Spinal cord (tissue), 10 donors: ENCODE data around the gene KCNMB3. TPM values are rescaled to one million over a fixed set of nuclear protein-coding genes. Genes with fewer than 3 reads are reported as not detected.
"Not testable (repeated sequence)": the region's sequence is repeated elsewhere in the genome, so short reads cannot be mapped to it uniquely, and the experiment has no call there.

Experiments
- DNase-seq, 6 donors: peaks; one replicate each; pipeline versions ENCODE4 v3.0.0 to v3.0.0-alpha.2; 2013 to 2015; ENCODE audit warnings: low spot score in 6 of 6, low read depth in 4 of 6
- H3K27ac ChIP-seq: one replicate; pipeline ENCODE4 v1.5.1; 2013; ENCODE audit warnings: low read depth, low read length, control low read depth
- H3K27me3 ChIP-seq: one replicate; pipeline ENCODE4 v1.6.1; 2013; ENCODE audit warnings: low read length; ENCODE audit not compliant: control insufficient read depth, insufficient read depth
- H3K36me3 ChIP-seq: one replicate; pipeline ENCODE4 v1.6.1; 2013; ENCODE audit warnings: low read length; ENCODE audit not compliant: control insufficient read depth, insufficient read depth
- H3K4me1 ChIP-seq: one replicate; pipeline ENCODE4 v1.6.1; 2013; ENCODE audit warnings: low read length; ENCODE audit not compliant: control insufficient read depth, insufficient read depth
- H3K4me3 ChIP-seq: one replicate; pipeline ENCODE4 v1.5.1; 2013; ENCODE audit warnings: low read depth, low read length, control low read depth
- H3K9me3 ChIP-seq: one replicate; pipeline ENCODE4 v1.6.1; 2013; ENCODE audit warnings: low read length; ENCODE audit not compliant: control insufficient read depth, insufficient read depth
- WGBS: methylation state at CpG from one replicate; pipeline ENCODE4 v1.1.5; 2013; ENCODE audit warnings: missing lambda C conversion rate; ENCODE audit not compliant: insufficient coverage; 5-methylcytosine and 5-hydroxymethylcytosine counted together
- polyA plus RNA-seq, 2 donors: library from polyadenylated mRNA; unstranded; fragments of 120-200 nt; gene quantifications; one replicate each; pipeline ENCODE4 v1.2.1, GENCODE V29; 2013; ENCODE audit not compliant: insufficient read length in 2 of 2
- total RNA-seq, 2 donors: library from RNA; depleted of rRNA in 1 of 2; stranded (reverse); fragments of 120-200 nt in 1 of 2; fragments of >200 nt in 1 of 2; gene quantifications; one replicate each; pipeline versions ENCODE4 v1.2.3 to v1.2.4, GENCODE V29; 2013 to 2014
- donor health status: healthy.

Gene KCNMB3
- total and polyA plus RNA-seq, 4 donors = 3.2 to 6.3 (median 4.4) TPM

DNA sequence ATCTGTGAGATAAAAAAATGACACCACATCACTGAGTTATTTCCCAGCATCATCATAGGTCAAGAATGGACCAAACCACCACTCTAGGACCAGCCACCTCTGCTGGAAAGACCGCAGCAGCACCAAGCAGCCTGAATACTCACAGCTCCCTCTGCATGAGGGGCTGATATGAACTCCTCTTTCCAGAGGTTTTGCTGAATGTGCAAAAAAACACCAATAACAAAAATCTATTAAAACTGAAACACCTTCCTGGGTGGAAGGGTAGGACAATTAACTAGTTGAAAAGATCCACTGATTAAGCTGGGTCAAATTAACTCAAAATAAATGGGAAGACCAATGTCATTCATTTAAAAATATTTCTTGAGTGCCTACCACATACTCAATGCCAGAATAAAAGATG lies 28.9 kb upstream of the KCNMB3 start:
- no peaks in the 10 kb centered on the region for H3K27me3 ChIP-seq
- 100% methylated on average over 1 of the region's 1 CpG for WGBS

GRCh38 chr3:179278932-179279693 lies 28.2 kb upstream of the KCNMB3 start:
- Histone ChIP-seq H3K27me3 (no peaks in the 10 kb centered on the region), H3K4me1 (no peaks in the 10 kb centered on the region), H3K36me3 (no peaks in the 10 kb centered on the region), H3K9me3 (no peaks in the 10 kb centered on the region), H3K4me3 (no peak overlapping the region), H3K27ac (no peak overlapping the region)
- WGBS = no CpG with 5 or more reads among the region's 4 CpGs
- no peak for DNase-seq

More for the DNA sequence above, 28.9 kb upstream of the KCNMB3 start:
- H3K4me3 ChIP-seq = no peak overlapping the region
- DNase-seq = no peak
- no peak overlapping the region for H3K27ac ChIP-seq
- H3K4me1 ChIP-seq = no peaks in the 10 kb centered on the region
- no peaks in the 10 kb centered on the region for H3K36me3 ChIP-seq
- H3K9me3 ChIP-seq = no peaks in the 10 kb centered on the region

DNA sequence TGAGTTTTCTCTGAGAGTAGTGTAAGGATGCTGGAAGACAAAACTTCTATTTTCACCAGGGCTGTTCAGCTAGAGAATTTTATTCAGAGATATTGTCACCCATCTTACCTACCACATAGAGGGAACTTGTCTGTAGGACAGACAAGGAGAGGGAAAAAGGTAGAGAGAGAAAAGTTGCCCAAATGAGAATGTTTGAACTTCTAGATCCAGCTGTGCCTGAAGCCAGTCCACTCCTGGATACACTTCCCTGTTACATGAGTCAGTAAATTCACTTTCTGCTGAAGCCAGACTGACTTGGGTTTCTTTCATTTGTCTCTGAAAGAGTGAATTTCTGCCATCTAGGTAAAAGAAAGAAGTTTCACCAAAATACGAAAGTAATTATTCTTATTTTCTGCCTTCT lies 27.2 kb upstream of the KCNMB3 start:
- WGBS = no CpG with 5 or more reads among the region's 1 CpG
- no peaks in the 10 kb centered on the region for H3K9me3 ChIP-seq
- no peaks in the 10 kb centered on the region for H3K27me3 ChIP-seq
- H3K4me1 ChIP-seq = no peaks in the 10 kb centered on the region
- no peak overlapping the region for H3K27ac ChIP-seq
- H3K4me3 ChIP-seq = no peak overlapping the region
- no peaks in the 10 kb centered on the region for H3K36me3 ChIP-seq
- no peak for DNase-seq

DNA sequence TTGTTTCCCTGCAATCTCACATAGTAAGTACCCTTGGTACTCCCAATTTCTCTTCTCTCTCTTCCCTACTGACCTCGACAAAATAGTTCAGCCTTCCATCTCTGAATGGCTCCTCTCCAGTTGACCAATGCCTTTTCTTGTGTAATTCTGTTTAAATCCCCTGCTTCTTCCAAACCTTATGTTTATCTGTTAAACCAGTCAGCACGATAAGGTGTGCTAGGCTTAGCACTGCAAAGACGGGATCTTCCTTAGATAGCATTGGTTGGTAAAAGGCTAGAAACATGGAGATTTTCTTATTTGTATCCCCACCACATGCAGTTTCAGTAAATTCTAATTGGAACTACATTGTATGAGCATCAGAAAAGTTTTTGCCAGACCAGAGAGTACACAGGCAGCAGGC lies 25.8 kb upstream of the KCNMB3 start:
- DNase-seq = no peak
- Histone ChIP-seq H3K4me3 (no peak overlapping the region), H3K9me3 (no peaks in the 10 kb centered on the region), H3K4me1 (no peaks in the 10 kb centered on the region), H3K27me3 (no peaks in the 10 kb centered on the region), H3K36me3 (no peaks in the 10 kb centered on the region), H3K27ac (no peak overlapping the region)
- WGBS = 100% methylated on average over 1 of the region's 3 CpGs

DNA sequence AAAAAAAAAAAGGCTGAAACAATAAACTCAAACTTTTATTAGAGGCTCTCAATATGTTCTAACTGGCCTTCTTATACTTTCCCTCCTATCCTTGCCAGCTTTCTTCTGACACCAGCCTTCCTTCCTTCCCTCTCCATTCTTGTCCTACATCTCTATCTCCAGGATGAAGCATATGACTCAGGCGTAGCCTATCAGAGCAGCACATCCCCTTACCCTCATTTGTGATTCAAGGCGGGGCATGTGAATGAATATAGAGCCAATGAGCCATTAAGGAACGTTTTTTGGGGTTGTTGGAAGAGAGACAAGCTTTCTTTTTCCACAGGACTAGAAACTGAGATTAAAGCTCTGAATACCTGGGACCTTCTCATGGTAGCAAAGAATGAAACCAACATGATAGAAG lies 25.1 kb upstream of the KCNMB3 start:
- H3K27me3 ChIP-seq = no peaks in the 10 kb centered on the region
- no peaks in the 10 kb centered on the region for H3K4me1 ChIP-seq
- no CpG with 5 or more reads among the region's 3 CpGs for WGBS
- no peak overlapping the region for H3K4me3 ChIP-seq
- no peak overlapping the region for H3K27ac ChIP-seq
- DNase-seq = no peak
- H3K9me3 ChIP-seq = no peaks in the 10 kb centered on the region
- H3K36me3 ChIP-seq = no peaks in the 10 kb centered on the region

DNA sequence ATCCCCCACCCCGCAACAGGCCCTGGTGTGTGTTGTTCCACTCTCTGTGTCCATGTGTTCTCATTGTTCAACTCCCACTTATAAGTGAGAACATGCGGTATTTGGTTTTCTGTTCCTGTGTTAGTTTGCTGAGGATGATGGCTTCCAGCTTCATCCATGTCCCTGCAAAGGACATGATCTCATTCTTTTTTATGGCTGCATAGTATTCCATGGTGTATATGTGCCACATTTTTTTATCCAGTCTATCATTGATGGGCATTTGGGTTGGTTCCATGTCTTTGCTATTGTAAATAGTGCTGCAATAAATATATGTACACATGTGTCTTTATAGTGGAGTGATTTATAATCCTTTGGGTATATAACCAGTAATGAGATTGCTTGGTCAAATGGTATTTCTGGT lies 23.5 kb upstream of the KCNMB3 start:
- not testable (repeated sequence) for H3K9me3 ChIP-seq, H3K27me3 ChIP-seq, H3K4me3 ChIP-seq, H3K4me1 ChIP-seq, DNase-seq, H3K36me3 ChIP-seq, H3K27ac ChIP-seq
- WGBS = no CpG with 5 or more reads among the region's 2 CpGs

DNA sequence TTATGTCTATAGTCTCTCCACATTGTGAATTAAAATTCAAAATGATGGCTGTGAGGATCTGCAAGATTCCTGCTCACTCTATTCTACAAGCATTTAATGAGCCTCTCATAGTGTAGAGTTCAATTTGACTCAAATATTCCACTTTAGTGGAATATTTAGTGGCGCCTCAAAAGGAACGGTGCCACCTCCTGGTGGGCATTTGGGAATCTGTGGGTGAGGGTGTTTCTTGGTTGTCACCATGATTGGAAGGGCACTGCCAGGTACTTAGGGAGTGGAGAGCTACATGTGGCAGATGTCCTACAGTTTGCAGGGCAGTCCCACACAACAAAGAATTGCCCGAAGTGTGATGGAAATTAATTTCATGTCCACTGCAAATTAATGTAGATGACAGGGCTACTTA lies 21.5 kb upstream of the KCNMB3 start:
- H3K4me3 ChIP-seq = no peak overlapping the region
- no peak for DNase-seq
- no peak overlapping the region for H3K27ac ChIP-seq
- 100% methylated on average over 2 of the region's 3 CpGs for WGBS
- no peaks in the 10 kb centered on the region for H3K27me3 ChIP-seq
- H3K36me3 ChIP-seq = no peaks in the 10 kb centered on the region
- H3K9me3 ChIP-seq = no peaks in the 10 kb centered on the region
- no peaks in the 10 kb centered on the region for H3K4me1 ChIP-seq

DNA sequence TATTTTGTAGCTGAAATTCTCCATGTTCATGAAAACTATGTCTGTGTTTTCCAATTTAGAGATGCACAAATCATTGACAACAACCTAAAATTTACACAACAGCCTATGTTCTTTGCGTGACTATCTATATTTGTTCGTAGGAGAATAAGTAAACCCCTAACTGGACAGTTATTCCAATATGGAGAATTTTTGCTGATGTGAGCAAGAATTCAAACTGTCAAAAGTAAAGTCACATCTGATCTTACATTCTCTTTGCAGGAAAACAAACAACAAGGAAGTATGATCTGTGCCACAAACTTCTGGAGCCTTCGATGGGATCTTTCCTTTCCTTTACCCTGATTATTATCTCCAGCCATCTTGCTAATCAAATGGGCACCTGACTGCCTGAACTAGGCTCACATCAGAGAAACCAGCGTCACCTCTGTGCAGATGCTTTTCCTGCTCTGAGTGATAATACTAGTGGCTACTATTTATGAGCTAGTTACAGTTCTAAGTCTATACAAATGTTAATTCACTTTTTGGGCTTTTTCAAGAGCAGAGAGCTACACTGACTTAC lies 18.3 kb upstream of the KCNMB3 start:
- Histone ChIP-seq H3K9me3 (no peaks in the 10 kb centered on the region), H3K27me3 (no peaks in the 10 kb centered on the region), H3K4me1 (no peaks in the 10 kb centered on the region), H3K4me3 (no peak overlapping the region), H3K27ac (no peak overlapping the region), H3K36me3 (no peaks in the 10 kb centered on the region)
- WGBS = no CpG with 5 or more reads among the region's 4 CpGs
- DNase-seq = no peak

DNA sequence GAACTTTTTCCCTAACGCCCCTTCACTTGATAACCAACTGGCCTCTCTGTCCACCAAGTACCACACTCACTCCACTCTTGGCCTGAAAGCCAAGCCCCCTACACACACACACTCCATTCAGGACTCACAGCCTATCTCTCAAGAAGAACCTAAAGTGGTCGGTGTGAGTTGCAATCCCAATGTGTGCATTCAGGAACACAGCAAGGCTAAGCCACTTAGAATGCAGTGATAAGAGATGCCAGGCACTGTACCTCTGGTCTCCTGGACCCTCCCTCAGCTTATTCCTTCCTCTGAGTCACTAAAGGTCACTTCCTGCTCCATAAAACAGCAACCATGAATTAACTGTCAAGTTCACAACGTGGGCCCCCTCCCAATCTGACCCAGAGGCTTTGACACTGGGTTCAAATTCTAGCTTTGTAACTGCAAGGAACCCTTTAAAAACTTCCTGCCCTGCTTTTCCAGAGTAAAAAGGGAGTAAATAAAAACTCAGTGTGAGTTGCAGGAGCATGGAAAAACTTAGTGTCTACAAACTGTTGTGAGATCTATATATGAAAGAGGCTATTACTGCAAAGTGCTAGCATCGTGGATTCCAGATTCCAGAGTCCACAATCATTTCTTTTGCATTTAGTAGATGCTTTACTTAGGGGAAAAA lies 17.6 kb upstream of the KCNMB3 start:
- H3K27ac ChIP-seq = no peak overlapping the region
- no peaks in the 10 kb centered on the region for H3K9me3 ChIP-seq
- H3K4me1 ChIP-seq = no peaks in the 10 kb centered on the region
- no peaks in the 10 kb centered on the region for H3K27me3 ChIP-seq
- no peak overlapping the region for H3K4me3 ChIP-seq
- WGBS = 70% methylated on average over 2 of the region's 4 CpGs
- no peaks in the 10 kb centered on the region for H3K36me3 ChIP-seq
- DNase-seq = no peak
